Trophoblast cell (in vitro differentiated cells and primary cell): ENCODE results near the gene OR51I2.

ENCODE experiments used
- DNase-seq, 2 donors: peaks; one replicate each; pipeline ENCODE4 v3.0.0-alpha.2; 2016
- H2AFZ ChIP-seq: 2 replicates; pipeline ENCODE4 v1.6.1; 2013; ENCODE audit warnings: low read length, moderate library complexity, mild to moderate bottlenecking; ENCODE audit not compliant: insufficient read depth, poor library complexity
- H2AK5ac ChIP-seq: 2 replicates; pipeline ENCODE4 v1.6.1; 2013; ENCODE audit warnings: mild to moderate bottlenecking, low read length
- H2BK120ac ChIP-seq: 2 replicates; pipeline ENCODE4 v1.6.1; 2013; ENCODE audit warnings: low read length, mild to moderate bottlenecking, moderate library complexity; ENCODE audit not compliant: insufficient read depth, poor library complexity
- H2BK12ac ChIP-seq: 2 replicates; pipeline ENCODE4 v1.6.1; 2013; ENCODE audit warnings: mild to moderate bottlenecking, low read length, moderate library complexity
- H2BK5ac ChIP-seq: 2 replicates; pipeline ENCODE4 v1.6.1; 2013; ENCODE audit warnings: low read length, low read depth, moderate library complexity, mild to moderate bottlenecking; ENCODE audit not compliant: poor library complexity
- H3K14ac ChIP-seq: 2 replicates; pipeline ENCODE4 v1.6.1; 2013; ENCODE audit warnings: mild to moderate bottlenecking, low read length
- H3K18ac ChIP-seq: 2 replicates; pipeline ENCODE4 v1.6.1; 2013; ENCODE audit warnings: mild to moderate bottlenecking, low read length
- H3K23ac ChIP-seq: 2 replicates; pipeline ENCODE4 v1.6.1; 2013; ENCODE audit warnings: low read length
- H3K27ac ChIP-seq: 2 replicates; pipeline ENCODE4 v1.5.1; 2013; ENCODE audit warnings: low read depth, mild to moderate bottlenecking, inconsistent platforms, low read length, moderate library complexity
- H3K27me3 ChIP-seq: 2 replicates; pipeline ENCODE4 v1.6.1; 2013; ENCODE audit warnings: inconsistent platforms, mild to moderate bottlenecking, low read length, moderate library complexity; ENCODE audit not compliant: insufficient read depth
- H3K36me3 ChIP-seq, 2 experiments: 1 replicate in 1 of 2; 2 replicates in 1 of 2; pipeline ENCODE4 v1.6.1; 2013; ENCODE audit warnings: low read length in 2 of 2, mild to moderate bottlenecking in 2 of 2, moderate library complexity in 1 of 2; ENCODE audit not compliant: insufficient read depth in 2 of 2, control insufficient read depth in 1 of 2
- H3K4ac ChIP-seq: 2 replicates; pipeline ENCODE4 v1.6.1; 2013; ENCODE audit warnings: low read depth, mild to moderate bottlenecking, low read length, moderate library complexity
- H3K4me1 ChIP-seq, 2 experiments: 1 replicate in 1 of 2; 2 replicates in 1 of 2; pipeline ENCODE4 v1.6.1; 2013; ENCODE audit warnings: low read length in 2 of 2, mild to moderate bottlenecking in 2 of 2, moderate library complexity in 1 of 2; ENCODE audit not compliant: insufficient read depth in 2 of 2, control insufficient read depth in 1 of 2
- H3K4me2 ChIP-seq: 2 replicates; pipeline ENCODE4 v1.6.1; 2013; ENCODE audit warnings: inconsistent platforms, mild to moderate bottlenecking, low read length, moderate library complexity
- H3K4me3 ChIP-seq: 2 replicates; pipeline ENCODE4 v1.5.1; 2013; ENCODE audit warnings: mild to moderate bottlenecking, low read depth, low read length, inconsistent platforms
- H3K79me1 ChIP-seq: one replicate; pipeline ENCODE4 v1.6.1; 2013; ENCODE audit warnings: low read length
- H3K79me2 ChIP-seq: 2 replicates; pipeline ENCODE4 v1.6.1; 2013; ENCODE audit warnings: low read length, mild to moderate bottlenecking; ENCODE audit not compliant: control insufficient read depth, insufficient read depth, poor library complexity
- H3K9ac ChIP-seq: 2 replicates; pipeline ENCODE4 v1.6.1; 2013; ENCODE audit warnings: mild to moderate bottlenecking, low read length
- H3K9me3 ChIP-seq: 2 replicates; pipeline ENCODE4 v1.6.1; 2013; ENCODE audit warnings: low read depth, mild to moderate bottlenecking, control low read depth, inconsistent platforms, low read length; ENCODE audit not compliant: insufficient read depth
- H4K12ac ChIP-seq: 2 replicates; pipeline ENCODE4 v1.6.1; 2013; ENCODE audit warnings: low read depth, mild to moderate bottlenecking, low read length, moderate library complexity
- H4K8ac ChIP-seq: 2 replicates; pipeline ENCODE4 v1.6.1; 2013; ENCODE audit warnings: low read depth, mild to moderate bottlenecking, low read length, moderate library complexity
- H4K91ac ChIP-seq: one replicate; pipeline ENCODE4 v1.6.1; 2013; ENCODE audit warnings: low read depth, mild to moderate bottlenecking, low read length, moderate library complexity
- WGBS: extraction: QIAGEN DNeasy Blood & Tissue Kit; methylation state at CpG from one replicate; pipeline ENCODE4 v1.1.7; 2013; ENCODE audit warnings: missing lambda C conversion rate; ENCODE audit not compliant: insufficient read length, insufficient coverage; ENCODE audit errors: extremely low coverage; 5-methylcytosine and 5-hydroxymethylcytosine counted together

OR51I2 gene

GRCh38 chr11:5460983-5461621, 12.0 kb downstream of the OR51I2 start:
- Histone ChIP-seq H2BK12ac (no peak overlapping the region), H4K91ac (no peak overlapping the region), H3K23ac (no peak overlapping the region), H3K27me3 (no peaks in the 10 kb centered on the region), H3K79me1 (no peaks in the 10 kb centered on the region), H2BK120ac (no peak overlapping the region), H2AK5ac (no peak overlapping the region), H2BK5ac (no peak overlapping the region), H3K4me2 (no peak overlapping the region), H3K14ac (no peak overlapping the region), H3K9ac (no peak overlapping the region), H3K36me3 (no peaks in the 10 kb centered on the region), H3K9me3 (no peaks in the 10 kb centered on the region), H3K4me1 (no peaks in the 10 kb centered on the region), H3K79me2 (no peaks in the 10 kb centered on the region), H3K18ac (no peak overlapping the region), H3K4me3 (no peak overlapping the region), H4K12ac (no peak overlapping the region), H3K27ac (no peak overlapping the region), H4K8ac (no peak overlapping the region), H2AFZ (no peak overlapping the region), H3K4ac (no peak overlapping the region)
- DNase-seq, result no peak
- no CpG with 5 or more reads among the region's 14 CpGs for WGBS

- Histone ChIP-seq H3K9ac (no peak overlapping the region), H2BK5ac (no peak overlapping the region), H3K4me3 (no peak overlapping the region), H2BK12ac (no peak overlapping the region), H3K27ac (no peak overlapping the region), H3K23ac (no peak overlapping the region), H3K18ac (no peak overlapping the region), H3K9me3 (no peaks in the 10 kb centered on the region), H2AFZ (no peak overlapping the region), H3K4me1 (no peaks in the 10 kb centered on the region), H4K12ac (no peak overlapping the region), H3K14ac (no peak overlapping the region), H3K79me1 (no peaks in the 10 kb centered on the region), H3K27me3 (no peaks in the 10 kb centered on the region), H4K91ac (no peak overlapping the region), H3K4ac (no peak overlapping the region), H4K8ac (no peak overlapping the region), H3K36me3 (no peaks in the 10 kb centered on the region), H3K4me2 (no peak overlapping the region), H2AK5ac (no peak overlapping the region), H2BK120ac (no peak overlapping the region), H3K79me2 (no peaks in the 10 kb centered on the region)
- no peak for DNase-seq
- WGBS, result no CpG with 5 or more reads among the region's 2 CpGs
Measured at GRCh38 chr11:5467527-5467926, 18.4 kb downstream of the OR51I2 start.

GRCh38 chr11:5473921-5474320, 24.8 kb downstream of the OR51I2 start:
- Histone ChIP-seq H3K27me3 (no peaks in the 10 kb centered on the region), H4K91ac (no peak overlapping the region), H3K4me1 (no peaks in the 10 kb centered on the region), H4K8ac (no peak overlapping the region), H2BK5ac (no peak overlapping the region), H3K23ac (no peak overlapping the region), H2AFZ (no peak overlapping the region), H3K14ac (no peak overlapping the region), H3K36me3 (no peaks in the 10 kb centered on the region), H3K79me2 (no peaks in the 10 kb centered on the region), H3K4ac (no peak overlapping the region), H2BK12ac (no peak overlapping the region), H3K79me1 (no peaks in the 10 kb centered on the region), H3K9ac (no peak overlapping the region), H3K4me3 (no peak overlapping the region), H2BK120ac (no peak overlapping the region), H3K18ac (no peak overlapping the region), H3K4me2 (no peak overlapping the region), H4K12ac (no peak overlapping the region), H3K27ac (no peak overlapping the region), H3K9me3 (no peaks in the 10 kb centered on the region), H2AK5ac (no peak overlapping the region)
- DNase-seq, result no peak

GRCh38 chr11:5476186-5476819, 27.2 kb downstream of the OR51I2 start:
- Histone ChIP-seq H2BK12ac (no peak overlapping the region), H3K27ac (no peak overlapping the region), H4K12ac (no peak overlapping the region), H2AK5ac (no peak overlapping the region), H3K14ac (no peak overlapping the region), H2BK5ac (no peak overlapping the region), H3K23ac (no peak overlapping the region), H3K9me3 (no peaks in the 10 kb centered on the region), H3K27me3 (no peaks in the 10 kb centered on the region), H3K4me1 (no peaks in the 10 kb centered on the region), H3K9ac (no peak overlapping the region), H3K18ac (no peak overlapping the region), H3K79me1 (no peaks in the 10 kb centered on the region), H3K36me3 (no peaks in the 10 kb centered on the region), H3K4me2 (no peak overlapping the region), H3K79me2 (no peaks in the 10 kb centered on the region), H4K91ac (no peak overlapping the region), H4K8ac (no peak overlapping the region), H3K4me3 (no peak overlapping the region), H2AFZ (no peak overlapping the region), H2BK120ac (no peak overlapping the region), H3K4ac (no peak overlapping the region)
- no CpG with 5 or more reads among the region's 2 CpGs for WGBS
- peak; percentile 31 to 75 for DNase-seq
